K562 (cell line): ENCODE results near the gene RETREG2. TPM values are rescaled to one million over a fixed set of nuclear protein-coding genes. Genes with fewer than 3 reads are reported as not detected.
A peak's percentile ranks its signal among the peaks of the same experiment; 100 is the strongest.

Experiments used
- FOXA1 ChIP-seq: fragments of 450-650 bp; IDR thresholded peaks from 2 replicates; pipeline ENCODE4 v1.6.1; 2016; ENCODE audit warnings: mild to moderate bottlenecking, borderline replicate concordance
- FOXP1 ChIP-seq: sonication (generic); formaldehyde crosslinking; IDR thresholded peaks from 2 replicates; pipeline ENCODE4 v1.8.0; 2022; ENCODE audit warnings: mild to moderate bottlenecking, missing genetic modification reagents
- JUNB ChIP-seq: fragments of 450-650 bp; formaldehyde crosslinking; conservative IDR thresholded peaks from 2 replicates; pipeline ENCODE4 v1.4.0; 2020; ENCODE audit warnings: mild to moderate bottlenecking
- KDM2B ChIP-seq: fragments of 250-450 bp; sonication (Bioruptor Pico); IDR thresholded peaks from 2 replicates; pipeline ENCODE4 v1.8.0; 2021; ENCODE audit warnings: mild to moderate bottlenecking, moderate library complexity
- MTF1 ChIP-seq: fragments of 250-450 bp; sonication (Bioruptor Pico); IDR thresholded peaks from 2 replicates; pipeline ENCODE4 v1.9.0; 2021; ENCODE audit warnings: moderate library complexity, mild to moderate bottlenecking, inconsistent platforms, borderline replicate concordance
- NELFE ChIP-seq: IDR thresholded peaks from 2 replicates; pipeline ENCODE4 v1.6.1; 2011; ENCODE audit warnings: mild to moderate bottlenecking; ENCODE audit not compliant: insufficient read depth, insufficient read length
- RBBP5 ChIP-seq: fragments of 200-600 bp; sonication (generic); IDR thresholded peaks from 2 replicates; pipeline ENCODE4 v1.6.1; 2012; ENCODE audit warnings: borderline replicate concordance, mild to moderate bottlenecking, low read length, control low read depth, inconsistent platforms; ENCODE audit not compliant: insufficient read depth, poor library complexity, severe bottlenecking
- SMC3 ChIP-seq: conservative IDR thresholded peaks from 2 replicates; pipeline ENCODE4 v1.6.1; 2011; ENCODE audit warnings: low read depth, low read length, improper control_type of control experiment; ENCODE audit not compliant: insufficient read depth
- ZNF589 ChIP-seq: fragments of 200-800 bp; sonication (Bioruptor generic); IDR thresholded peaks from 2 replicates; pipeline ENCODE4 v1.6.1; 2016; ENCODE audit warnings: low read depth, missing genetic modification characterization, missing compliant biosample characterization
- ZNF766 ChIP-seq: fragments of 200-800 bp; sonication (Bioruptor generic); conservative IDR thresholded peaks from 2 replicates; pipeline ENCODE4 v1.6.1; 2016; ENCODE audit warnings: missing genetic modification characterization, missing compliant biosample characterization
- ZNF778 ChIP-seq: fragments of 450-650 bp; formaldehyde crosslinking; IDR thresholded peaks from 2 replicates; pipeline ENCODE4 v1.4.0; 2020; ENCODE audit warnings: mild to moderate bottlenecking, moderate library complexity
- polyA plus RNA-seq, 8 experiments: library from polyadenylated mRNA; depleted of rRNA in 4 of 8; stranded (reverse) in 5 of 8; unstranded in 3 of 8; fragments of >200 nt; fragmentation: Nextera tagmentation in 2 of 8; fragmentation: Illumina TruSeq in 1 of 8; extraction: Ambion mirVana in 2 of 8; extraction: Trizol in 1 of 8; gene quantifications; 2 replicates each; pipeline versions ENCODE4 v1.2.1 to v1.2.3, GENCODE V29; 2011 to 2014; ENCODE audit warnings: inconsistent platforms in 1 of 8, missing spikeins in 1 of 8
- total RNA-seq, 7 experiments: library from RNA; depleted of rRNA in 6 of 7; stranded (reverse); fragments of >200 nt in 6 of 7; fragmentation: Illumina TruSeq in 2 of 7; extraction: Trizol in 2 of 7; gene quantifications; 2 replicates each; pipeline versions ENCODE4 v1.2.1 to v1.2.3, GENCODE V29; 2011 to 2021; ENCODE audit warnings: low replicate concordance in 1 of 7
- TF ChIP-seq, protein P1 (sequence below): fragments of 450-650 bp; IDR thresholded peaks from 2 replicates; pipeline ENCODE4 v1.6.1; 2018; ENCODE audit warnings: mild to moderate bottlenecking, low read depth; ENCODE audit not compliant: partially characterized antibody
- TF ChIP-seq, protein P2 (sequence below): IDR thresholded peaks from 2 replicates; pipeline ENCODE4 v1.6.1; 2012; ENCODE audit warnings: low read depth, low read length, improper control_type of control experiment, borderline replicate concordance
- TF ChIP-seq, protein P3 (sequence below): sonication (generic); formaldehyde crosslinking; IDR thresholded peaks from 2 replicates; pipeline ENCODE4 v1.8.1; 2023; ENCODE audit warnings: mild to moderate bottlenecking, missing genetic modification reagents
- TF ChIP-seq, protein P4 (sequence below): fragments of 250-450 bp; sonication (Bioruptor Pico); IDR thresholded peaks from 2 replicates; pipeline ENCODE4 v1.5.0; 2021; ENCODE audit warnings: mild to moderate bottlenecking, moderate library complexity
- TF ChIP-seq, protein P5 (sequence below): fragments of 250-450 bp; sonication (Bioruptor Pico); IDR thresholded peaks from 2 replicates; pipeline ENCODE4 v1.4.0; 2020; ENCODE audit warnings: borderline replicate concordance

Gene RETREG2
- total and polyA plus RNA-seq, 9 of the 15 experiments (the other 6 are each of a cell fraction or from before 2014, with no cell fraction given): 4.9 to 40.1 (median 19.2) TPM

DNA sequence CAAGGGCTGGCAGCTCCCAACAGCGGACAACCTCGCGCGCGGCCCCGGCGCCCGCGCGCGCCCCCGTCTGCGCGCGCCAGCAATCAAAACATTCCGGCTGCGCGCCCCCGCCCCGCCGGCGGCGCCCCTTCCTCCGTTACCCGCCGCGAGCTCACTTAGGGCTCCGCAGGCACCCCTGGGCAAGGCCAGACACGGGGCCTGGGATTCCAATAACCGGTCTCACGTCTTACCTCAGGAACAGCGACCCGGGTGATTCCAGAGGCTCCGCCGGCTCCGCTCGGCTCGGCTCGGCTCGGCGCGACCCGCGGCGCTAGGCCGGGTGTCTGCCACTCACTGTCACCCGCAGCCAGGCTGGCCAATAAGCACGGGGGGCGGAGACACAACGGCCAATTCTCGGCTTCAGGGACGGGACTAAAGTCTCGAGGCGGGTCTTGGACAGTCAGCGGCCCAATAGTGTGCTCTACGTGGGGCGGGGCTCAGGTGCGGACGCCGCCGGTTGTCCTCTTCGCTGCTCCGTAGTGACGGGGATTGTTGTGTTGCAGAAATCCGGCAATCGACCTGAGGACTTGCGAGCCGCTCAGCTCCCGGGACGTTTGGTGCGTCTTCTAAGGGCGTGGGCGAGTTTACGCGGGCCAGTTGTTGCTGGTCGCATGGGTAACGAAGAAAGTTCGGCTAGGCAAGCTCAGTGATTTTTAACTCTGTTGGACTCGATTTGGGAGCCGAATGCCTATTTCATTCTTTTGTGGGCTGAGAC is 51.4 kb downstream of the RETREG2 start, which contains the start of the genes ANKZF1 and ATG9A (continued):
- TF ChIP-seq RBBP5: peak; percentile 59
- no peak for TF ChIP-seq JUNB
- TF ChIP-seq, protein P1, sequence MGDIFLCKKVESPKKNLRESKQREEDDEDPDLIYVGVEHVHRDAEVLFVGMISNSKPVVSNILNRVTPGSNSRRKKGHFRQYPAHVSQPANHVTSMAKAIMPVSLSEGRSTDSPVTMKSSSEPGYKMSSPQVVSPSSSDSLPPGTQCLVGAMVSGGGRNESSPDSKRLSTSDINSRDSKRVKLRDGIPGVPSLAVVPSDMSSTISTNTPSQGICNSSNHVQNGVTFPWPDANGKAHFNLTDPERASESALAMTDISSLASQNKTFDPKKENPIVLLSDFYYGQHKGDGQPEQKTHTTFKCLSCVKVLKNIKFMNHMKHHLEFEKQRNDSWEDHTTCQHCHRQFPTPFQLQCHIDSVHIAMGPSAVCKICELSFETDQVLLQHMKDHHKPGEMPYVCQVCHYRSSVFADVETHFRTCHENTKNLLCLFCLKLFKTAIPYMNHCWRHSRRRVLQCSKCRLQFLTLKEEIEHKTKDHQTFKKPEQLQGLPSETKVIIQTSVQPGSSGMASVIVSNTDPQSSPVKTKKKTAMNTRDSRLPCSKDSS: no peak
- no peak for TF ChIP-seq FOXP1
- no peak for TF ChIP-seq FOXA1
- TF ChIP-seq, protein P2, sequence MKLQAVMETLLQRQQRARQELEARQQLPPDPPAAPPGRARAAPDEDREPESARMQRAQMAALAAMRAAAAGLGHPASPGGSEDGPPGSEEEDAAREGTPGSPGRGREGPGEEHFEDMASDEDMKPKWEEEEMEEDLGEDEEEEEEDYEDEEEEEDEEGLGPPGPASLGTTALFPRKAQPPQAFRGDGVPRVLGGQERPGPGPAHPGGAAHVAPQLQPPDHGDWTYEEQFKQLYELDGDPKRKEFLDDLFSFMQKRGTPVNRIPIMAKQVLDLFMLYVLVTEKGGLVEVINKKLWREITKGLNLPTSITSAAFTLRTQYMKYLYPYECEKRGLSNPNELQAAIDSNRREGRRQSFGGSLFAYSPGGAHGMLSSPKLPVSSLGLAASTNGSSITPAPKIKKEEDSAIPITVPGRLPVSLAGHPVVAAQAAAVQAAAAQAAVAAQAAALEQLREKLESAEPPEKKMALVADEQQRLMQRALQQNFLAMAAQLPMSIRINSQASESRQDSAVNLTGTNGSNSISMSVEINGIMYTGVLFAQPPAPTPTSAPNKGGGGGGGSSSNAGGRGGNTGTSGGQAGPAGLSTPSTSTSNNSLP: no peak
- TF ChIP-seq, protein P3, sequence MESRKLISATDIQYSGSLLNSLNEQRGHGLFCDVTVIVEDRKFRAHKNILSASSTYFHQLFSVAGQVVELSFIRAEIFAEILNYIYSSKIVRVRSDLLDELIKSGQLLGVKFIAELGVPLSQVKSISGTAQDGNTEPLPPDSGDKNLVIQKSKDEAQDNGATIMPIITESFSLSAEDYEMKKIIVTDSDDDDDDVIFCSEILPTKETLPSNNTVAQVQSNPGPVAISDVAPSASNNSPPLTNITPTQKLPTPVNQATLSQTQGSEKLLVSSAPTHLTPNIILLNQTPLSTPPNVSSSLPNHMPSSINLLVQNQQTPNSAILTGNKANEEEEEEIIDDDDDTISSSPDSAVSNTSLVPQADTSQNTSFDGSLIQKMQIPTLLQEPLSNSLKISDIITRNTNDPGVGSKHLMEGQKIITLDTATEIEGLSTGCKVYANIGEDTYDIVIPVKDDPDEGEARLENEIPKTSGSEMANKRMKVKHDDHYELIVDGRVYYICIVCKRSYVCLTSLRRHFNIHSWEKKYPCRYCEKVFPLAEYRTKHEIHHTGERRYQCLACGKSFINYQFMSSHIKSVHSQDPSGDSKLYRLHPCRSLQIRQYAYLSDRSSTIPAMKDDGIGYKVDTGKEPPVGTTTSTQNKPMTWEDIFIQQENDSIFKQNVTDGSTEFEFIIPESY (CRISPR knock-in tag): no peak
- peak; percentile 94 for TF ChIP-seq ZNF766 (CRISPR knock-in tag)
- TF ChIP-seq SMC3: no peak
- TF ChIP-seq, protein P4, sequence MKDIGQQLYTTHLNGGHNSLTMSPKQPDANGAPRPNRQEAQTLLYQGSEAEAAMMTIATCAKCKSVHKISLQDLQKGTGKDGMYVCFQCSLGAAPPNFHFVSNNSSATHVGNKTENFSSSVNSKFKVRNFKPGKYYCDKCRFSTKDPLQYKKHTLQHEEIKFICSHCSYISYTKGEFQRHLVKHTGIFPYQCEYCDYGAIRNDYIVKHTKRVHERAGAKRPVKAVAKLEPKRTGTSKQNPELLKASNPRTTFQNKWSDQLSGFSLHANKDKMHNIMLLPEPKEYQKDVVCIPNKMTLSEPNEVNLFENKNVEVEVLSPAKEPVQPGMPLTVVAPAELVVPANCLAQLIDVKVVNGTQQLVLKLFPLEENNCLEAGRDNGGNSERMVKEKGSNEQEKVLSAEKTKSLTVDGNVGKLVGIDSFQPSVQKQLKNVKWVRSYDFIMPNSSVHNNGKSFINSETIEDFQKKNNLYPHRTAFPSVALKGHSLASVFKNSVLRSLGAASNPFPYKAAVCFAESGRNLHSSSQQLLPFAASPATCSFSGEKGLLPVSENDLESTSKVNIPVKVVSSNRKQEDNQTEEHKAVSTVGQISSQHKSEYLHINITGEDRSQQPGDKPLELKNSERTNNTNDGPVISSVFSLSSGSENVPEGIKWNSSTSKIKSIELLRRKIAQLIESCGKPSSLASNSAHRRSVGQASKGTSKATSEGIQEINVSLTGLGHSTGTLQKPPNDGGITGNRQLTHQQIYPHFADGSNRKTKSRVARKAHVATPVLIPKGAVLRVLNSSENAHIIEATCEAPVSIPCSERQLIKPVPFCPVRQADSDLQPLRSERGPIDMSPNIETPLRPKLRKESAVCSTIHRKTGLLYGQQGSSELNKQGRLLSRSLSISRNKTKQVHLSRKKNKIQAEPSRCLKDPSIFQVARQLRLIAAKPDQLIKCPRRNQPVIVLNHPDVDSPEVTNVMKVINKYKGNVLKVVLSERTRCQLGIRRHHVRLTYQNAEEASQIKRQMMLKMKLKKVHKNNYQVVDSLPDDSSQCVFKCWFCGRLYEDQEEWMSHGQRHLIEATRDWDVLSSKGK (CRISPR knock-in tag): no peak
- TF ChIP-seq NELFE: no peak
- no peak for TF ChIP-seq MTF1 (CRISPR knock-in tag)
- peak; percentile 62 for TF ChIP-seq ZNF589 (CRISPR knock-in tag)
- no peak for TF ChIP-seq KDM2B (CRISPR knock-in tag)
- TF ChIP-seq, protein P5, sequence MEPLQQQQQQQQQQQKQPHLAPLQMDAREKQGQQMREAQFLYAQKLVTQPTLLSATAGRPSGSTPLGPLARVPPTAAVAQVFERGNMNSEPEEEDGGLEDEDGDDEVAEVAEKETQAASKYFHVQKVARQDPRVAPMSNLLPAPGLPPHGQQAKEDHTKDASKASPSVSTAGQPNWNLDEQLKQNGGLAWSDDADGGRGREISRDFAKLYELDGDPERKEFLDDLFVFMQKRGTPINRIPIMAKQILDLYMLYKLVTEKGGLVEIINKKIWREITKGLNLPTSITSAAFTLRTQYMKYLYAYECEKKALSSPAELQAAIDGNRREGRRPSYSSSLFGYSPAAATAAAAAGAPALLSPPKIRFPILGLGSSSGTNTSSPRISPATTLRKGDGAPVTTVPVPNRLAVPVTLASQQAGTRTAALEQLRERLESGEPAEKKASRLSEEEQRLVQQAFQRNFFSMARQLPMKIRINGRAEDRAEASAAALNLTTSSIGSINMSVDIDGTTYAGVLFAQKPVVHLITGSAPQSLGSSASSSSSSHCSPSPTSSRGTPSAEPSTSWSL (CRISPR knock-in tag): no peak
- TF ChIP-seq ZNF778 (CRISPR knock-in tag): no peak
